GM18499 (cell line): ENCODE data around the gene GATC.

ENCODE experiments used
- ATAC-seq: cut with Tn5 transposase; IDR thresholded peaks from one replicate; pipeline ENCODE4 v1.9.1; 2021; ENCODE audit warnings: moderate number of reproducible peaks; ENCODE audit not compliant: insufficient read depth, unreplicated experiment

The GATC gene

GRCh38 chr12:120495731-120496412 is 49.6 kb downstream of the GATC start, which contains the start of gene DYNLL1:
TSS of gene DYNLL1 (plus strand) at chr12:120496113. CDS start at chr12:120496422, 309 bp downstream.
- peak; percentile 85 for ATAC-seq

- ATAC-seq: peak; percentile 5
Measured at GRCh38 chr12:120496413-120497340, 50.4 kb downstream of the GATC start.

- no peak for ATAC-seq
Measured at GRCh38 chr12:120497524-120498150, 51.4 kb downstream of the GATC start.

GRCh38 chr12:120498870-120499515 is 52.7 kb downstream of the GATC start:
- no peak for ATAC-seq

- ATAC-seq: no peak
Measured at GRCh38 chr12:120500581-120500980, 54.3 kb downstream of the GATC start.

- ATAC-seq: no peak
Measured at GRCh38 chr12:120504587-120504986, 58.3 kb downstream of the GATC start.

- ATAC-seq: no peak
Measured at GRCh38 chr12:120508537-120508936, 62.3 kb downstream of the GATC start.
